GM21786 (cell line): ENCODE measurements around the gene RGS3.

ENCODE experiments used
- ATAC-seq: cut with Tn5 transposase; IDR thresholded peaks from one replicate; pipeline ENCODE4 v1.9.1; 2021; ENCODE audit not compliant: unreplicated experiment

Gene RGS3

DNA sequence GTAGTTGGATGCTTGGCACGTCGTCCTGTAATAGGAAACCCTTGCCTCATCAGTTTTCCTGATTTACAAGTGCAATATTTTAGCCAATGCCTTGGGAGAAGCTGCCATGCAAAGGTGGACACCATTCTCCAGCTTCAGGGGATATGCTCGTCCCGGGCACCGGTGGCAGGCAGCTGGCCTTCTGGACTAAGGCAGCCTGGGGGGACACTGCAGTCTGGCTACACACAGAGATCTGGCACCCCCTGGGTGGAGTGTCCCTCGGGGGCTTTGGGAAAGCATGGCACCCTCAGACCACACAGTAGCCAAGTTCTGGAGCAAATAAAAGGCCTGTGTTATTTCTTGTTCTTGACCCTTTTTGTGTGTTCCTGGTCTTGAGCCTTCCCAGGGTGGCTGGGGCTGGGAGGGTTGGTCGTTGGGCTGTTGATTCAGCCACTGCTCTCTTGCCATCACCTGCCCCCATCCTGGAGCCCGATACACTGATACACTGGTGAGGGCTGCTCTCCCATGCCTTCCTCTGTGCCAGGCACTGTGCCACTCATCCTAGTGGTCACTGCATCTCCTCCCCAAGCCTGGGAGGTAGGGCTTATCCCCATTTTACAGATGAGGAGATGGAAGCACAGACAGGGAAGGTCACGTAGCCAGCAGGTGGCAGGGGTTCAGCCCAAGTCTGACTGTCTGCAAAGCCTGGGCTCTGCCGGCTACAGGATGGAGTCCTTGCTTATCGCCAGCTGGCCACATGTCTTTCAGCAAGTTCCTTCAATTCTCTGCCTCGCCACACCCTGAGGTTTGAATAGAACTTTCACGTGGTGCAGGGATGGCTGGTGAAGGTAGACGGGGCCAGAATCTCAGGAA lies 134.1 kb downstream of the RGS3 start:
- no peak for ATAC-seq

DNA sequence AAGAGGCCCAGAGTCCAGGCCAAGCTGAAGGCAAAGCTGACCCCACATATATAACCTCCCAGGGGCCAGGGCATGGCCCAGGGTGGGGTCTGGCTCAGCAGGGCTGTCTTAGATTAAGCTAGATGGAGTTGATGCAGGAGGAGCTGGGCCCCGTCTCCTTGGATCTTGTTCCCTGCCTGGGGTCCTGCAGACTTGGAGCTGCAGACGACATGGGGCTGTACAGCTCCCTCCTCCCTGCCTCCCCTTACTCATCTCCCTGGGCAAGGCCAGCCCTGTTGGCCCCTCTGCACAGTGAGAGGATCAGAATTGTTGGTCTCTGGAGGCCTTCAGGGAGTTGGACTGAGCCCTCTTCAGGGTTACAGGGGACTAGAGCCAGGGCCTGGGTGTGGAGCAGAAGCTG lies 134.9 kb downstream of the RGS3 start:
- ATAC-seq, result no peak

DNA sequence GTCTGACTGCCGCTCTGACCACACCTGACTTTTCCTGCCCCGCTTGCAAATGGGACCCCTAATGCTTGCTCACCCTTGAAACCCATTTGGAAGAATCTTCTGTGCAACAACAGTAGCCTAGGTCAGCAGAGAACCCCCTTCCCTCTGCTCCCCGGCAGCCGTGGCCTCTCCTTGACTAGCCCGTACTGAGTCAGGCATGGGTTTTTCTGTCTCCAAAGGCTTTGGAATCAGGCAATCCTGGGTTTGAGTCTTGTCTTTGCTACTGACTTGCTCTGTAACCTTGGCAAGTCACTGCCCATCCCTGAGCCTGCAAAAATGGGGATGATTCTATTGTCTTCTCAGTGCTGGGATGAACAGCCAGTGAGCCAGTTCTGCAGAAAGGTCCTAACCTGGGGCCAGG lies 135.4 kb downstream of the RGS3 start:
- ATAC-seq, result no peak

DNA sequence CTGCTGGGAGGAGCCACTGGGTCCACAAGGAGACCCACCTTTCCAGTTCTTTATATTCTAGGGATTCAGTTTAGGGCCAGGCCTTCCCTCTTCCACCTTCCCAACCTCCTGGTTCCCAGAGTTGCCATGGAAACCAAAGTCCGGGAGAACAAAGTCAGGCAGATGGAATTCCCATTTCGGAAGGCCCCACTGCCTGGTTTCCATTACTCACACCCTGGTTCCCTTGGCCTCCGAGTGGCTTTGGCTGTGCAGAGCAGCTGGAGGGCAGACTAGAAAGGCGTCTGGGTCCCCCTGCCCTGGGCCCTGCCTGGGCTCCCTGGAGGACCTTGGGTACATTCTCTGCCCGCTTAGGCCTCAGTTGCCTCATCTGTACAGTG lies 136.1 kb downstream of the RGS3 start:
- no peak for ATAC-seq

DNA sequence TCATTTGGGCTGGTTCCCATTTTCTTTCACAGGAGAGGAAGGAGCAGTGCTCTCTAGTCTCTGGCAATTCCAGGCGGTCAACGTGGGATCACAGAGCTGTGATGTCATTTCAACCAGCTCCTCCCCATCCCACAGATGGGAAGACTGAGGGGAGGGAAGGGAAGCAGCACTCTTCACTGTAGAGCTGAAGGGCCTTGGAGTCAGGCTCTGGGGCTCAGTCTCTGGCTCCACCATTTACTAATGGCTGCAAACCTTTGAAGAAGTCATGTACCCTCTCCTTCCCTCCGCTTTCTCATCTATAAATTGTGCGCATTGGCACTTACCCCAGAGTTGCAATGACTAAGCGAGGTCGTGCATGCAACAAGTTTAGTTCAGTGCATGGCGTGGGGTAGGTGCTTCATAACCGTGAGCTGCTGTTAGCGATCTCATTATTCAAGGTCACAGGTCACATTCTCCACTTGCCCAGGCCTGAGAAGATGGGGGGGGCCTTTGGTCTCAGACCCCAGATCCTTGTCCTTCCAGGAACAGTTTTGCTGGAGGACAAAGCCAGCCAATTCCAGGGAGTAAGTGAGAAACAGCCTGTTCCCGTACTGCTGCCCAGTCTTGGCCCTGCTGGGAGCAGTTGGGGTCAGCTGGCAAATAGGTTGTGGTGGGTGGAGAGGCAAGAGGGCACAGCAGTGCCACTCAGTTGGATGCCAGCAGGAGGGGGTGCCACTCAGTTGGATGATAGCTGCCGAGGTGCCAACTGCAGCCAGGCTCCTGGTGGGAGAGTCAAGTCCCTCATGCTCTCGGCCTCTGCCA lies 136.7 kb downstream of the RGS3 start:
- ATAC-seq, result no peak

DNA sequence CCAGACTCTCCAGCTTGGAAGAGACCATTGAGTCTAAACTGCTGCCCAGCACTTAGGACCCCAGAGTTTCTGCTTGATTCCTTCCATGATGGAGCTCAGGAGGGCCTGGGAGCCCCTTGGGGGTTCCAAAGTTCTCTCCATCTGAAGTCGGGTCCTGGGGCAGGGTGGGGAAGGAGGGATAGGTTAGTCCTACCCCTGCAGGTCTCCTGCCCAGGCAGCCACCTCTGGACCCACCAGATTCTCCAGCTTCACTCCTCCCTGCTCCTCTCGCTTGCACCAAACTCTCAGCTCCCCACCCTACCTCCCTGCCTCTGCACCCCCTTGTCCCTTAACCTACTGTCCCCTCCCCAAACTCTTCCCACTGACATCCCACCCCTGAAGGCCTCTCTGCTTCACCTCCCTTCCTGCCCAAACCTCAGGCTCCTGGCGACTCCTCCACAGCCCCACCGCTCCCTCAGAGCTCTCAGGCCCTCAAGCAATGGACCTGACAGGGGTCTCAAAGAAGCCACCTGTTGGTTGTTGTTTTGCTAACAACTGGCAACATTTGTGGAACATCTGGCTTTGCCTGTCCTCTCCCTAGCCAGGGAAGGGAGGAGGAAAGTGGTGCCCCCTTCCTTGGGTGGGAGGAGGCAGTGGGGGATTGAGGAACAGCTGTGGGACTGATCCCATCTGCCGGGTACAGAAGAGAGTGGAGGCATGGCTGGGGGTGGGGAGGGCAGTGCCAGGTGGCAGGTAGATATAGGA lies 137.5 kb downstream of the RGS3 start:
- no peak for ATAC-seq

DNA sequence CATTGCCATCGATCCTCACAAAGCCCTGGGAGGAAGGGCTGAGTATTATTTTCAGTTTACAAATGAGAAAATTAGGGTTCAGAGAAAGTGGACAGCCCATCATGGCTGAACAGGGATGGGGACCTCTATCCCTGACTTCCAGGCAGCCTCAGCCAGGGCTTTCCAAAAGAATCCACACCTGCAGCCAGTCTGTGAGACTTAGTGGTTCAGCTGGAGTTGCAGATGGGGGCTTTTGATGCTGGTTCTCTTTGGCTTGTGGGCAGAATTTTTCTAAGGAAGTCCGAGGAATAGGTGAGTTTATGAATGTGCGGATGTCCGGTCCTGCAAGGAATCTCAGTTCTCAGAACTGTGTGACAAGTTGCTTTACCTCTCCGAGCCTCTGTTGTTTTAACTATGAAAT lies 138.1 kb downstream of the RGS3 start:
- no peak for ATAC-seq

DNA sequence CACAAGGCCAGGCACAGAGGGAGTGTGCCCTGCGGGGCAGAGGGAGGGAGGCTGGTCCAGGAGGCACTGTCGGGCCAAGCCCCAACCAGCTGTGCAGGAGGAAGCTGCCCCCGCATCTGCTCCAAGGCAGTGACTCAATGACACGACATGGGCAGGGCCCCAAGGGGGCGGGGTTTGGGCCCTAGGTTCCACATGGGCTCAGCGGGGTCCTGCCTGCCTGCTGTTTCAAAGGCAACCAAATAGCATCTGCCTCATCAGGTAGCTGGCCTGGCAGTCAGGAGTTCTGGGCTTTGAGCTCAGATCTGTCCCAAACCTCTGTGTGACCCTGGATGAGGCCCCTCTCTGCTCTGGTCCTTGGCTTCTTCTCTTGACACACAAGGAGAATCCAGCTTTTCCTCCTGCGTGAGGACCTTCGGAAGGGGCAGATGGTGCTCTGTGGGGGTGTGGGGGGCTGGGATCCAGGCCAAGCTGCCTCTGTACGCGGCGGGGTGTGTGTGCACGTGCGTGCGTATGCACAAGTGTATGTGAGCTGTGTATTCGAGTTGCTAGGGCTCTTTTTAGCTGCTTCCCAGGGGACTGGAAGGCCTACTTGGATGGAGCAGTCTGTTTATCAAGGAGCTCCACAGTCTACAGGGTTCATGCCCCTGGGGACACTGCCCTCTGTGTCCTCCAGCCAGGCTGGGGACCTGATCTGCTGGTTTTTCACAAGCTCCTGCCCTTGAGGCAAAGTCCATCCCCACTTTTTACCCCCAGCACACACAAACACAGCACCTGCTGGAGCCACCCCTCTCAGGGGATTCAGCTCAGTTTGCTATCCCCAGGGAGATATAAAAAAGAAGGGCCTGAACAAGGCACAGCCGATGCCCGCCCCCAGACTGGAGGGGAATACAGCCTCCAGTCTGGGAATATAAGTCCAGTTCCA lies 138.9 kb downstream of the RGS3 start:
- peak; percentile 92 for ATAC-seq

DNA sequence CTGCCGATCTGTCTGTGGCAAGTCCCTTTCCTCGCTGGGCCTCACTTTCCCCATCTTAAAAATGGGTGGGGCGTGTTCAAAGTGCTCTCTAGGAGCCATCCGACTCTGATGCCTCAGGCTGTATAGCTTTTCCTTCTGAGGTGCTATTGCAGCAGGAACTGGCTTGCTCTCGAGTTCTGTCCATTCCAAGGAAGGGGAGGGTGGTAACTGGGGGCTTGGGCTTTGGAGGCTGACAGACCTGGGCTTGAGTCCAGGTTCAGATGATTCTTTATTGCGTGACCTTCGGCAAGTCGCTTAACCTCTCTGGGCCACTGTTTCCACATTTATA lies 139.5 kb downstream of the RGS3 start:
- no peak for ATAC-seq

DNA sequence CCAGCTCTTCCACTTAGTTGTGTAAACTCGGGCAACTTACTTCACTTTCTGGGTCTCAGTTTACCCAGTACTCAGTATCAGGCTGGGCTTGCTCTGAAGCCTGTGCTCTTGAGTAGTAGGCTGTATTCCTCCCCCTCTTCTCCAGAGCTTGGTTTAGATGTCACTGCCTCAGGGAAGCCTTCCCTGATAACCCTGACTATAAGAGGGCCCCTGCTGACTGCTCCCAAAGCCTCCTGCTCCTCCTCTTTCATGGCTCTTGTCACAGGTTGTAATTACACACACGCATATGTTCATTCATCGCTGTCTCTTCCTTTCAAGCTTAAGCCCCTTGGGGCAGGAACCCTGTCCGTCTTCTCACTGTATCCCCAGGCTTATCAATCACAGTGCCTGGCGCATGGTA lies 140.2 kb downstream of the RGS3 start:
- ATAC-seq, result no peak

DNA sequence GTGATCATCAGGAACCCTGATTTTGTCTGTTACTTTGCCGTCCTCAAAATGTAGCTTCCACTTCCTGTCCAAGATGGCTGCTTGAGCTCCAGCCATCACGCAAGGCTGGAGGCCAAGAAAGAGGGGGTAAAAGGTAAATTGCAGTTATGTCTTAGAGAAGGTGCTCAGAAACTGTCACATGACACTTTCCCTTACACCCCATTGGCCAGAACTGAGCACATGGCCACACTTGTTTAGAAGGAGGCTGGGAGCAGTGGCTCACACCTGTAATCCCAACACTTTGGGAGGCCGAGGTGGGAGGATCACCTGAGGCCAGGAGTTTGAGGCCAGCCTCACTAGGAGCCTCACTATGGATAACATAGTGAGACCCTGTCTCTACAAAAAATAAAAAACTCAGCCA lies 140.9 kb downstream of the RGS3 start:
- ATAC-seq, result no peak

DNA sequence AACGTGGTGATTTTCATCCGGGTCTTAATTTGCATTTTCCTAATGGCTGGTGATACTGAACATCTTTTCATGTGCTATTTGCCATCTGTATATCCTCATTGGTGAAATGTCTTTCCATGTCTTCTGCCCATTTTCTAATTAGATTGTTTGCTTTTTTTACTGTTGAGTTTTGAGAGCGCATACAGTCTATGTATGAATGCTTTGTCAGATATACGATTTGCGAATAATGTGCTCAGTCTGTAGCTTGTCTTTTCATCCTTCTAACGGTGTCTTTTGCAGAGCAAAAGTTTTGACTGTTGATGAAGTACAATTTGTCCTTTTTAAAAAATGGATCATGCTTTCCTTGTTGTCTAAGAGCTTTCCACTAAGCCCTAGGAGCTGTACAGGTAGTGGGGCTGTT lies 143.0 kb downstream of the RGS3 start:
- ATAC-seq, result no peak

DNA sequence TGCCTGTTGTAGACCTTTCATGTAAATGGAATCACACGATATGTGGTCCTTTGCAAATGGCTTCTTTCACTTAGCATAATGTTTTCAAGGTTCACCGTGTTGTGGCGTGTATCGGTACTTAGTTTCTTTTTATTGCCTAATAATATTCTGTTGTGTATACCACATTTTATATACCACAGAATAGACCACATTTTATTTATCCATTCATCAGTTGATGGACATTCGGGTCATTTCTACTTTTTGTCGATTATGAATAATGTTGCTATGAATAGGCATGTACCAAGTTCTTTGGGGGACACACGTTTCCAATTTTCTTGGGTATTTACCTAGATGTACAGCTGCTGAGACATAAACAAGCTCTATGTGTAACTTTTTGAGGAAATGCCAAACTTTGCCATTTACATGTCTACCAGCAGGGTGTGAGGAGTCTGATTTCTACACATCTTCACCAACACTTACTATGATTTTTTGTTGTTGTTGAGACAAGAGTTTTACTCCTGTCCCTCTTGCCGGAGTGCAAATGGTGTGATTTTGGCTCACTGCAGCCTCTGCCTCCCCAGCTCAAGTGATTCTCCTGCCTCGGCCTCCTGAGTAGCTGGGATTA lies 144.7 kb downstream of the RGS3 start:
- ATAC-seq, result no peak

DNA sequence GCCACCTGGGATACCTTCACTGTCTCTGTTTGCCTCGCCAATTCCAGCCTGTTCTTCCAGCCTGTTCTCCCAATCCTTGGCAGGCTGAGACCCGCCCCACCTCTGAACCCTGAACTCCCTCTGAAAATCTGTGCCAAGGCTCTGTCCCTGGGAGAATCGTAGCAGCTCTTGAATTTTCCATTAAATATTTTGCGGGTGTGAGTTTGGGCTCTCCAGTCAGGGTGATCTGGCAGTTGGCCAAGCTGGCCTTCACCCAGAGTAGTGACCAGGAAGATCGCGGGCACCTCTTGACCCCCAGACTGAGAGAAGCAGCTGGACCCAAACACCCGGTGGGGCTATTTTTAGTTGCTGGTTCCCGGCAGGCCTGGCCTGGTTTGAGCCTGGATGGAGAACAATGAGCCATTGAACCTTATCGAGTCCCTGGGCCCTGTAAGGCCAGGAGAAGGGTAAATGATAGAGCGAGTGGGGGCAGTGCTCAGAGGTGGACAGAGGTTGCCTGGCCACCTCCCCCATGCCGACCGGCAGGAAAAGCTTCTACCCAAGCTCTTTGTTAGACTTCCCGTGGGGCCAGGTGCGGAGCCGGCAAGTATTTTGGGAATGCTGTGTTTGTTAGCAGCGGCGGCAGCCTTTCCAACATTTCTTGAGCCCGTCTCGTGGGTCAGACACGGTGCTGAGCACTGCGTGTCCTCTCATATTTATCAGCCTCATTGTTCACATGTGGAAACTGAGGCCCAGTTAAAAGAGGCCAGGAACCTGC lies 146.2 kb downstream of the RGS3 start:
- ATAC-seq, result no peak

DNA sequence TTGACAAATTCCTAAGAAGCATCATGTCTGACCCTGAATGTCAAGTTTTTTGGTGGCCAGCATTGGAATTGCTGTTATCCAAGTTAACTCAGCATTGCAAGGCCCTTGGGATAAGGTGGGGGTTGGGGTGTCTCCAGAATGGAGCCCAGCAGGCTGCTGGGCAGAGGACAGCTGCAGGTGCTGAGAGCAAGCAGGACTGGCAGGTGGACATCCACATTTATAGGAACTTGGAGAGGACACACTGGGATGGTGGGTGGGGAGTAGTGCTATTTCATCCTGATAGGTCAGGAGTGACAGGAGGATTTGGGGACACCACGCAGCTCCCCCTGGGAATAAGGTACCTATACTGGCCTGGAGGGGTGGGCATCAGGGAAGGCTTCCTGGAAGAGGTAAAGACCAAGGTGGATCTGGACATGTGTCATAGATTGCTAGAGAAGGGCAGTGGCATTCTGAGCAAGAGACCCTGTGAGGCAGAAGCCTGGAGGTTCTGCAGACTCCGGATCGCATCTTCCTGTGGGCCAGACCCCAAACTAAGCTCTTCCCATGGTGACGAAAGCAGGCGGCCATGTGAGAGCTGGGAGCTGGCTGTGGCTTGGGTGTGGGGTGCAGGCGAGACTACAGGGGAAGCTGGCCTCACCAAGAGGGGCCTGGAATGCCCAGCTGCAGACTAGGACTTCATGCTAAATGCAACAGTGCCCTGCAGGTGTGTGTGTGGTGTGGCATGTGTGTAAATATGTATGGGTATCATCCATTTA lies 148.1 kb downstream of the RGS3 start:
- ATAC-seq, result no peak

DNA sequence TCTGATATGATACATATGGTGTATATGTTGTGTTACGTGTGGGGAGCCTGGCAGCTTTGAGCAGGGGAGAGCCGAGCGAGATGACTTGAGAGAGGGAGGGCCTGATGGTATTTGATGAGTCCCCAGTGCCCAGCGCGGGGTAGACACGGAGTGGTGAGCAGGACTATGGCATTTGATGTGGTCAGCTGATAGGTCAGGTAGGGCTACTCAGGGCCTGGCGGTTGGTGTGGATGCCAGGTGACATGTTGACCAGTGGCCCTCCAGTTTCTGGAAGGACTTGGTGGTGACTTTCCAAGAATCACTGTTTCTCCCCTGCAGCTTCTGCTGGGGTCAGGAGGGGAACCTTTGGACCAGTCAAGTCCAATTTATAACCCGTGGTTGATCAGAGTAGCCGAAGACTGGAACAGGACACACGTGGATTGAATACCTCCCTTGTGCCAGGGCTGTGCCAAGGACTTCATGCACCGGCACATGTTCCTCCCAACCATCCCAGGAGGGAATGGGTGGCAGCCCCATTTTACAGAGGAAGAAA lies 148.8 kb downstream of the RGS3 start:
- no peak for ATAC-seq

DNA sequence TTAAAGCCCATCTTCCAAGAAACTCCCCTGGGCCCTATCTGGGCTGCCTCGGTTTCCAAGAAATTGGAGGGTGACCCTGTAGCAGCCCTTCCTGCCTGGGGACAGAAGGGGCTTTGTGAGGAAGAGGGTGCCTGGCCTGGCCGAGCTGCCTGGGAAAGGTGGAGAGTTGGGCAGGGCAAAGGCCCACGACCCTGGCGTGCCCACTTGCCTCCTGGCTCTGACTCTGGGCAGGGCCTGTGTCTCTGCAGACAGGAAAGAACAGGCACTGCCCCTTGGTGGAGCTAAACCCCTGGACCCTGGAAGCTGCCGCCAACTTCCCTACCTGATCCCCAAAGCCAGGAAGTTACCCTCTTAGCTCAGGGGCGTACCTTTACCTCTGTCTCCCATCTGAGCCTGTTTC lies 149.3 kb downstream of the RGS3 start:
- ATAC-seq, result no peak

DNA sequence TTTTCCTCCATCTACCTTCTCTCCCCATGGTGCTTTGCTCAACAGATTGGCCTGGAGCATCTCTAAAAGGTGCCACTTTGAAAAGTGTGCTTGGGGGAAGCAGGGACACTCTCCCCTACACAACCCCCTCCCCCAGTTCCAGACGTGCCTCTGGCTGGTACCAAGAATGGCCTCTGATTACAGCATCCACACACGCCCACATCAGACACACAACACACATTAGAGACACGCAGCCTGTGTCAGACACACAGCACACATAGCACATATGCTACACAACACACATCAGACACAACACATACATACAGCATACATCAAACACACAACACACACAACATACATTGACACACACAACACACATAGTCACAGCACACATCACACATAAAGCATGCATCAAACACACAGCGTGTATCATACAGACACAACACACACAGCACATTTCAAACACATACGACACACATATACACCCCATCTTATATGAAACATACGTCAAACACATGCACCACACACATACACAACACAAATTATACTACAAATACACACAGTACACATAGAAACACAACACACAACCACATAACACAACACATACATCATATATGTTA lies 150.4 kb downstream of the RGS3 start:
- no peak for ATAC-seq
